Measurements from ENCODE around the gene VLDLR. TPM values are rescaled to one million over a fixed set of nuclear protein-coding genes. Genes with fewer than 3 reads are reported as not detected.

Gene VLDLR
- total and polyA plus RNA-seq, 9 donors = 37.3 to 232 (median 81.8) TPM

DNA sequence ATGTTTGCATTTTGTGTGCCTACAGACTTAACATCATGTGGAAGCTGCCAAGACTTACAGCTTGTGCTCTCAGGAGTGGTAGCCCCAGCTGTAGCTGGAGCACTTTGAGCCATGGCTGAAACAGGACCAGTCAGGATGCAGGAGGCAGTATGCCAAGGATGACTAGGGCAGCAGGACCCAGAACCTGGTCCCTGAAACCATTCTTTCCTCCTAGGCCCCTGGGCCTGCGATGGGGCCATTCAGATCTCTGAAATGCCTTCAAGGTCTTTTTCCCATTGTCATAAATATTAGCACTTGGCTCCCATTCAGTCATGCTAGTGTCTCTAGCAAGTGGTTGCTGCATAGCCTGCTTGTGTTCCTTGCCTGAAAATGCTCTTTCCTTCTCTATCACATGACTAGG is 29.6 kb upstream of the VLDLR start:
- no peaks in the 10 kb centered on the region for H3K4me1 ChIP-seq (ENCODE audit: insufficient read depth)
- H3K27ac ChIP-seq = no peak overlapping the region
- intact Hi-C loops (cut with DNase I) = no loop called here
- no peak overlapping the region for H3K4me3 ChIP-seq
- H3K36me3 ChIP-seq = peaks cover 3% of the 10 kb centered on the region
- WGBS, 3 donors = 85 to 88% (median 86%) methylated on average over 1 of the region's 1 CpG
- H3K9me3 ChIP-seq = peaks cover 0 to 6% of the 10 kb centered on the region in 2 donors
- DNase-seq = no peak
- no peaks in the 10 kb centered on the region for H3K27me3 ChIP-seq
- TF ChIP-seq EP300 (IDR thresholded peaks at IDR 0.05) (no peak), POLR2A (IDR thresholded peaks at IDR 0.05) (no peak)
- TF ChIP-seq, protein P1, sequence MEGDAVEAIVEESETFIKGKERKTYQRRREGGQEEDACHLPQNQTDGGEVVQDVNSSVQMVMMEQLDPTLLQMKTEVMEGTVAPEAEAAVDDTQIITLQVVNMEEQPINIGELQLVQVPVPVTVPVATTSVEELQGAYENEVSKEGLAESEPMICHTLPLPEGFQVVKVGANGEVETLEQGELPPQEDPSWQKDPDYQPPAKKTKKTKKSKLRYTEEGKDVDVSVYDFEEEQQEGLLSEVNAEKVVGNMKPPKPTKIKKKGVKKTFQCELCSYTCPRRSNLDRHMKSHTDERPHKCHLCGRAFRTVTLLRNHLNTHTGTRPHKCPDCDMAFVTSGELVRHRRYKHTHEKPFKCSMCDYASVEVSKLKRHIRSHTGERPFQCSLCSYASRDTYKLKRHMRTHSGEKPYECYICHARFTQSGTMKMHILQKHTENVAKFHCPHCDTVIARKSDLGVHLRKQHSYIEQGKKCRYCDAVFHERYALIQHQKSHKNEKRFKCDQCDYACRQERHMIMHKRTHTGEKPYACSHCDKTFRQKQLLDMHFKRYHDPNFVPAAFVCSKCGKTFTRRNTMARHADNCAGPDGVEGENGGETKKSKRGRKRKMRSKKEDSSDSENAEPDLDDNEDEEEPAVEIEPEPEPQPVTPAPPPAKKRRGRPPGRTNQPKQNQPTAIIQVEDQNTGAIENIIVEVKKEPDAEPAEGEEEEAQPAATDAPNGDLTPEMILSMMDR (IDR thresholded peaks at IDR 0.05) = no peak

DNA sequence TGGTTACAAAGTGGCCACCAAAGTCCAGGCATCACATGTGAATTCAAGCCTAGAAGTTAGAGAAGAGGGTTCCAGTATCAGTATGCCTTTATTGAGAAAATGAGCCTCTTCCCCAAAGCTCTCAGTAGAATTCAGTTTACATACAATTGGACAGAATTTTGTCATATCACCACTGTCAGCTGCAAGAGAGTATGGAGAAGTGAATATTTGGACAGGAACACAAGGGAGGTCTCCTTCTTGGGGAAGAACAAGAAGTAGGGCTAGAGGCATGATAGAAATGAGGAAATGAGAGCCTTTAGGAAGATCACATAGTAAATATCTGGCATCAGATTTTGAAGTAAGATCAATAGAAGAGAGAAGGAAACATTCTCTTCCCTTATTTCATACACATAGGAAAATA is 27.8 kb upstream of the VLDLR start:
- H3K27me3 ChIP-seq = no peaks in the 10 kb centered on the region
- H3K27ac ChIP-seq = no peak overlapping the region
- peaks cover 3% of the 10 kb centered on the region for H3K36me3 ChIP-seq
- H3K4me3 ChIP-seq = no peak overlapping the region
- DNase-seq = no peak
- TF ChIP-seq, protein P1 (IDR thresholded peaks at IDR 0.05) = no peak
- TF ChIP-seq POLR2A (IDR thresholded peaks at IDR 0.05) = no peak
- no peak for TF ChIP-seq EP300 (IDR thresholded peaks at IDR 0.05)
- peaks cover 0 to 6% of the 10 kb centered on the region in 2 donors for H3K9me3 ChIP-seq
- H3K4me1 ChIP-seq (ENCODE audit: insufficient read depth) = no peaks in the 10 kb centered on the region
- intact Hi-C loops (cut with DNase I) = no loop called here

DNA sequence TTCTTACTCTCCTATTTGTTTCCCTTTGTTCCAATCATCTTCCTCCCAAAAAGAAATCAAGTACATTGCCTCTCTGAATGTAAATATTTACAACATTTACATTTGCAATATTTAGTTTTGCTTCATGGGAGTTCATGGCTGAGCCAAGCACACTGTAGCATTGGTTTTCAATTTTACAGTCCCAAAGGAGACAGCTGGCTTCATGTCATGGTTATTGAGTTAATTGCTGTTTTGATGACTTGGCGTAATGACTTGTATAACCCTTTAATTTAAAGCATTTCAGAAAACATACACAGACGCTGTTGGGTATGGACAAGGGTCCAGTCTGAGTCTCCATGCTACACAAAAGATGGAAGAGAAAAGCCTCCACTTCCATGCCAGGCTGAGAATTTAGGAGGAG is 25.6 kb upstream of the VLDLR start:
- no peak overlapping the region for H3K4me3 ChIP-seq

DNA sequence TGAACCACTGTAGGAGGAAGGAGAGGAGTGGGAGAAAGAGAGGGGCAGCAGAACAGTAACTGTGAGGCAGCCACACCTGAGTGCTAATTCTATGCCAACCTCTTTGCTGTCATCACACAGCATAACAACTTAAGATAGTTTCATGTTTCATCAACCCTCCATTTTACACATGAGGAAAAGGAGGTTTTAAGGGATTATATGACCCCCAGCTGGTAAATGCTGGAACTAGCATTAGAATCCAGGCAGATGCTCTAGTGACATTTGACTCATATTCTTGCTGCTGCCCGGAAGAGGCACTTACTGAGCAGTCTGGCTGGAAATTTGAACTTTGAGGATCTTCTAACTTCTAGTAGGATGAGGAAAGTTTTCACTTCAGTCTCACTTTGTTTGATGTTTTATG is 24.1 kb upstream of the VLDLR start:
- Histone ChIP-seq H3K36me3 (no peaks in the 10 kb centered on the region), H3K27me3 (no peaks in the 10 kb centered on the region), H3K27ac (no peak overlapping the region), H3K9me3 (no peaks in the 10 kb centered on the region), H3K4me1 (ENCODE audit: insufficient read depth) (no peaks in the 10 kb centered on the region), H3K4me3 (no peak overlapping the region)
- WGBS, 3 donors = 50 to 60% (median 58%) methylated on average over 1 of the region's 1 CpG
- intact Hi-C loops (cut with DNase I) = no loop called here
- DNase-seq = no peak
- TF ChIP-seq, protein P1 (IDR thresholded peaks at IDR 0.05) = no peak
- no peak for TF ChIP-seq POLR2A (IDR thresholded peaks at IDR 0.05)
- no peak for TF ChIP-seq EP300 (IDR thresholded peaks at IDR 0.05)

More for the DNA sequence above, 25.6 kb upstream of the VLDLR start:
- no peaks in the 10 kb centered on the region for H3K27me3 ChIP-seq
- peaks cover 3% of the 10 kb centered on the region for H3K36me3 ChIP-seq
- peaks cover 0 to 6% of the 10 kb centered on the region in 2 donors for H3K9me3 ChIP-seq
- intact Hi-C loops (cut with DNase I) = no loop called here
- DNase-seq = no peak
- TF ChIP-seq EP300 (IDR thresholded peaks at IDR 0.05) (no peak), POLR2A (IDR thresholded peaks at IDR 0.05) (no peak)
- TF ChIP-seq, protein P1 (IDR thresholded peaks at IDR 0.05) = no peak
- WGBS, 3 donors = 72 to 74% (median 74%) methylated on average over 2 of the region's 2 CpGs
- no peaks in the 10 kb centered on the region for H3K4me1 ChIP-seq (ENCODE audit: insufficient read depth)
- no peak overlapping the region for H3K27ac ChIP-seq

DNA sequence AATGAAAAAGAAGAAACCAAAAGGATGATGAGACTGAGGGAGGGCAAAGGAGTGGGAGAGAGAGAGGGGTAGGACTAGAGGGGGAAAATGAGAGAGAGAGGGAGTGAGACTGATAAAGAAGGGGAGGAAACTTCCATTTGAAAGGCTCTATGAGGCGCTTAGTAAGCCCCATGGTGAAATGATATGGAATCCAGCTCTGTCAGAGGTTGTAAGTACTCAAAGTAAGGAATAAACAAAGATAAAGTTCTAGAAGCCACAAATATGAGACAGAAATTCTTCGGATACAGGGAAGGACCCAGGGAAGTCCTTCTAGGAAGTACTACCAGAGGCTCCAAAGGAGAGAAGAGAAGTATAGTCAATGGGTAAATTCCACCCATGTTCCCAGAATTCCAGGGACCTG is 21.7 kb upstream of the VLDLR start:
- no peaks in the 10 kb centered on the region for H3K27me3 ChIP-seq
- WGBS, 3 donors = 39 to 54% (median 43%) methylated on average over 2 of the region's 2 CpGs
- H3K9me3 ChIP-seq = no peaks in the 10 kb centered on the region
- H3K27ac ChIP-seq = no peak overlapping the region
- no peak overlapping the region for H3K4me3 ChIP-seq
- DNase-seq = no peak
- intact Hi-C loops (cut with DNase I) = no loop called here
- H3K4me1 ChIP-seq (ENCODE audit: insufficient read depth) = no peaks in the 10 kb centered on the region
- H3K36me3 ChIP-seq = no peaks in the 10 kb centered on the region
- TF ChIP-seq, protein P1 (IDR thresholded peaks at IDR 0.05) = no peak
- TF ChIP-seq POLR2A (IDR thresholded peaks at IDR 0.05) (no peak), EP300 (IDR thresholded peaks at IDR 0.05) (no peak)
